KBM-7 (cell line): ENCODE measurements around the gene EXOC7.

ENCODE experiments used
- DNase-seq: peaks from one replicate; pipeline ENCODE4 v3.0.0-alpha.2; 2015
- in situ Hi-C: fragments of 300-500 bp; cut with MboI; formaldehyde crosslinking; loops from 2 replicates; pipeline ENCODE4 v1.14.3; 2020; ENCODE audit warnings: low sequenced_read_pairs, low pct_unique_long_range_greater_than_20kb, mixed read lengths

EXOC7 gene

GRCh38 chr17:76091526-76092286, 11.9 kb downstream of the EXOC7 start:
- in situ Hi-C loops = no loop called here

GRCh38 chr17:76090517-76091129, 13.0 kb downstream of the EXOC7 start:
- in situ Hi-C loops = no loop called here
- DNase-seq = no peak

More at GRCh38 chr17:76091526-76092286, 11.9 kb downstream of the EXOC7 start:
- no peak for DNase-seq

GRCh38 chr17:76089680-76090516, 13.7 kb downstream of the EXOC7 start:
- DNase-seq = no peak
- in situ Hi-C loops = no loop called here

- no peak for DNase-seq
- in situ Hi-C loops = no loop called here
Measured at GRCh38 chr17:76088868-76089576, 14.6 kb downstream of the EXOC7 start.

GRCh38 chr17:76088041-76088867, 15.3 kb downstream of the EXOC7 start:
- no peak for DNase-seq
- in situ Hi-C loops = no loop called here

- in situ Hi-C loops = no loop called here
- DNase-seq = no peak
Measured at GRCh38 chr17:76087531-76087930, 16.1 kb downstream of the EXOC7 start.

- in situ Hi-C loops = no loop called here
- DNase-seq = no peak
Measured at GRCh38 chr17:76086384-76086783, 17.2 kb downstream of the EXOC7 start.

- DNase-seq = no peak
- in situ Hi-C loops = no loop called here
Measured at GRCh38 chr17:76085731-76086366, 17.7 kb downstream of the EXOC7 start.

GRCh38 chr17:76085066-76085730, 18.4 kb downstream of the EXOC7 start:
- in situ Hi-C loops = no loop called here
- no peak for DNase-seq

- in situ Hi-C loops = no loop called here
- no peak for DNase-seq
Measured at GRCh38 chr17:76083536-76084182, 19.9 kb downstream of the EXOC7 start.

- DNase-seq = no peak
- in situ Hi-C loops = no loop called here
Measured at GRCh38 chr17:76082326-76083251, 21.0 kb downstream of the EXOC7 start.

- in situ Hi-C loops = no loop called here
- DNase-seq = no peak
Measured at GRCh38 chr17:76081295-76082210, 22.0 kb downstream of the EXOC7 start.

GRCh38 chr17:76080768-76081287, 22.8 kb downstream of the EXOC7 start:
- in situ Hi-C loops = no loop called here
- no peak for DNase-seq

- in situ Hi-C loops = no loop called here
Measured at GRCh38 chr17:76079956-76080767, 23.4 kb downstream of the EXOC7 start.

More at GRCh38 chr17:76079956-76080767, 23.4 kb downstream of the EXOC7 start:
- peak; percentile 32 for DNase-seq
